Measurements from ENCODE around the gene CYTH2.

GRCh38 chr19:48479686-48480085 is 10.5 kb downstream of the CYTH2 start:
- TF ChIP-seq, protein P1, sequence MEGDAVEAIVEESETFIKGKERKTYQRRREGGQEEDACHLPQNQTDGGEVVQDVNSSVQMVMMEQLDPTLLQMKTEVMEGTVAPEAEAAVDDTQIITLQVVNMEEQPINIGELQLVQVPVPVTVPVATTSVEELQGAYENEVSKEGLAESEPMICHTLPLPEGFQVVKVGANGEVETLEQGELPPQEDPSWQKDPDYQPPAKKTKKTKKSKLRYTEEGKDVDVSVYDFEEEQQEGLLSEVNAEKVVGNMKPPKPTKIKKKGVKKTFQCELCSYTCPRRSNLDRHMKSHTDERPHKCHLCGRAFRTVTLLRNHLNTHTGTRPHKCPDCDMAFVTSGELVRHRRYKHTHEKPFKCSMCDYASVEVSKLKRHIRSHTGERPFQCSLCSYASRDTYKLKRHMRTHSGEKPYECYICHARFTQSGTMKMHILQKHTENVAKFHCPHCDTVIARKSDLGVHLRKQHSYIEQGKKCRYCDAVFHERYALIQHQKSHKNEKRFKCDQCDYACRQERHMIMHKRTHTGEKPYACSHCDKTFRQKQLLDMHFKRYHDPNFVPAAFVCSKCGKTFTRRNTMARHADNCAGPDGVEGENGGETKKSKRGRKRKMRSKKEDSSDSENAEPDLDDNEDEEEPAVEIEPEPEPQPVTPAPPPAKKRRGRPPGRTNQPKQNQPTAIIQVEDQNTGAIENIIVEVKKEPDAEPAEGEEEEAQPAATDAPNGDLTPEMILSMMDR (IDR thresholded peaks at IDR 0.05), result no peak
- TF ChIP-seq, protein P2, sequence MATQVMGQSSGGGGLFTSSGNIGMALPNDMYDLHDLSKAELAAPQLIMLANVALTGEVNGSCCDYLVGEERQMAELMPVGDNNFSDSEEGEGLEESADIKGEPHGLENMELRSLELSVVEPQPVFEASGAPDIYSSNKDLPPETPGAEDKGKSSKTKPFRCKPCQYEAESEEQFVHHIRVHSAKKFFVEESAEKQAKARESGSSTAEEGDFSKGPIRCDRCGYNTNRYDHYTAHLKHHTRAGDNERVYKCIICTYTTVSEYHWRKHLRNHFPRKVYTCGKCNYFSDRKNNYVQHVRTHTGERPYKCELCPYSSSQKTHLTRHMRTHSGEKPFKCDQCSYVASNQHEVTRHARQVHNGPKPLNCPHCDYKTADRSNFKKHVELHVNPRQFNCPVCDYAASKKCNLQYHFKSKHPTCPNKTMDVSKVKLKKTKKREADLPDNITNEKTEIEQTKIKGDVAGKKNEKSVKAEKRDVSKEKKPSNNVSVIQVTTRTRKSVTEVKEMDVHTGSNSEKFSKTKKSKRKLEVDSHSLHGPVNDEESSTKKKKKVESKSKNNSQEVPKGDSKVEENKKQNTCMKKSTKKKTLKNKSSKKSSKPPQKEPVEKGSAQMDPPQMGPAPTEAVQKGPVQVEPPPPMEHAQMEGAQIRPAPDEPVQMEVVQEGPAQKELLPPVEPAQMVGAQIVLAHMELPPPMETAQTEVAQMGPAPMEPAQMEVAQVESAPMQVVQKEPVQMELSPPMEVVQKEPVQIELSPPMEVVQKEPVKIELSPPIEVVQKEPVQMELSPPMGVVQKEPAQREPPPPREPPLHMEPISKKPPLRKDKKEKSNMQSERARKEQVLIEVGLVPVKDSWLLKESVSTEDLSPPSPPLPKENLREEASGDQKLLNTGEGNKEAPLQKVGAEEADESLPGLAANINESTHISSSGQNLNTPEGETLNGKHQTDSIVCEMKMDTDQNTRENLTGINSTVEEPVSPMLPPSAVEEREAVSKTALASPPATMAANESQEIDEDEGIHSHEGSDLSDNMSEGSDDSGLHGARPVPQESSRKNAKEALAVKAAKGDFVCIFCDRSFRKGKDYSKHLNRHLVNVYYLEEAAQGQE (IDR thresholded peaks at IDR 0.05), result no peak
- TF ChIP-seq CEBPB (IDR thresholded peaks at IDR 0.05) (no peak), ZFP36 (IDR thresholded peaks at IDR 0.05; ENCODE audit: borderline replicate concordance, partially characterized antibody) (no peak)

All from A549 (cell line).